Motor neuron (in vitro differentiated cells): ENCODE results near the gene CEL. TPM values are rescaled to one million over a fixed set of nuclear protein-coding genes. Genes with fewer than 3 reads are reported as not detected.

Source experiments
- ATAC-seq, 8 experiments: fragments of 200-7000 bp; cut with Tn5 transposase; replicated peaks in 6 of 8; 2 replicates each; pipeline ENCODE4 v1.8.0; 2021; ENCODE audit warnings: mild to moderate bottlenecking in 8 of 8, moderate library complexity in 8 of 8
- H3K27ac ChIP-seq, 2 donors: fragments of 250-450 bp; sonication (Bioruptor Pico); 2 replicates each; pipeline ENCODE4 v1.9.0; 2021; ENCODE audit warnings: antibody characterized with exemption in 2 of 2, mild to moderate bottlenecking in 2 of 2, moderate library complexity in 1 of 2
- H3K4me1 ChIP-seq, 2 donors: fragments of 250-450 bp; sonication (Bioruptor Pico); replicated peaks in 1 of 2; 2 replicates each; pipeline ENCODE4 v1.6.1; 2021; ENCODE audit warnings: antibody characterized with exemption in 2 of 2, mild to moderate bottlenecking in 2 of 2, moderate library complexity in 1 of 2
- H3K4me3 ChIP-seq, 5 donors: fragments of 250-450 bp; sonication (Bioruptor Pico); 2 replicates each; pipeline ENCODE4 v1.9.0; 2021; ENCODE audit warnings: antibody characterized with exemption in 5 of 5, mild to moderate bottlenecking in 5 of 5, moderate library complexity in 4 of 5
- WGBS, 10 experiments: fragments of 450-650 bp; shearing (Covaris generic); methylation state at CpG; one replicate each; pipeline ENCODE4 v1.0.0; 2022; 5-methylcytosine and 5-hydroxymethylcytosine counted together
- in situ Hi-C, 9 experiments: fragments of 400-800 bp; cut with MboI; loops; one replicate each; pipeline ENCODE4 v1.15.0; 2021; ENCODE audit warnings: low sequenced_read_pairs in 9 of 9, low pct_unique_long_range_greater_than_20kb in 2 of 9; ENCODE audit not compliant: unreplicated experiment in 9 of 9
- total RNA-seq, 8 experiments: library from RNA; unstranded; fragments of 300-600 nt; gene quantifications; 2 replicates each; pipeline versions ENCODE4 v1.2.3 to v1.2.4, GENCODE V29; 2022

Gene CEL
- total RNA-seq, 8 experiments from 2014 or later, result 0.38 to 1.6 (median 0.84) TPM

DNA sequence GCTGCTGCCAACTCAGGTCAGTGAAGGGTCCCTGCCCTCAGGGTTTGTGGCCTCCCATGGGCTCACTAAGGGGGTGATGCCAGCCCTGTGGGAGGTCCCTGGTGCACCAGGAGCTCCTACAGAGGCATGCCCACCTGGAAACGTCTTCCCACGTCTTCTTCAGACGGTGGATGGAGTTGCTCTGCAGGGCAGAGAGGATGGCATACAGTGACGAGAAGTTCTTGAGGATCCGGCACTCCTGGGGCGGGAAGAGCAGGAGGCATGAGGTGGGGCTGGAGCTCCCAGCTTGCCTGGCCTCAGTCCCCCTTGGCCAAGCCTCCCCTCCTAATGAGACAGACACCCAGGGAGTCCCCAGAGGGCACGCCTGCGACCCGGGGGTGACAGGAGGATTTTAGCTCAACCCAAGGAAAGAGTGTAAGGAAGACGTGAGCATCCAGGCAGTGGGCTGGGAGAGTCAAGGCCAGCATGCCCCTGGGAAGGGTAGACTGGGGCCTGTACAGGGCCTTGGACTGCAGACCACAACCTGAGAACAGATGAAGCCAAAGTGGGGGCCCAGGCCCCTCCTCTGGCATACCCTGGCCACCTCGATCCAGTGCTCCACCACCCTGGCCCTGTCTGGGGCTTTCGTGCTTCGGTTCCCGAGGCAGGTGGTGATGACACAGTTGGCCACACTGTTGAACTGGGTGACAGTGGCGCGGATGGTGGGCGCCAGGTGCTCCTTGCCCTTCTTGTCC lies 44.9 kb downstream of the CEL start:
- Histone ChIP-seq H3K4me1 (no peaks in the 10 kb centered on the region), H3K27ac (no peak overlapping the region), H3K4me3 (no peak overlapping the region)
- no peak for ATAC-seq
- in situ Hi-C loops, result no loop called here
- WGBS, 10 experiments, result 80 to 100% (median 89%) methylated on average over 1 to 4 of the region's 17 CpGs; no CpG with 5 or more reads in 4 of the 10 experiments

DNA sequence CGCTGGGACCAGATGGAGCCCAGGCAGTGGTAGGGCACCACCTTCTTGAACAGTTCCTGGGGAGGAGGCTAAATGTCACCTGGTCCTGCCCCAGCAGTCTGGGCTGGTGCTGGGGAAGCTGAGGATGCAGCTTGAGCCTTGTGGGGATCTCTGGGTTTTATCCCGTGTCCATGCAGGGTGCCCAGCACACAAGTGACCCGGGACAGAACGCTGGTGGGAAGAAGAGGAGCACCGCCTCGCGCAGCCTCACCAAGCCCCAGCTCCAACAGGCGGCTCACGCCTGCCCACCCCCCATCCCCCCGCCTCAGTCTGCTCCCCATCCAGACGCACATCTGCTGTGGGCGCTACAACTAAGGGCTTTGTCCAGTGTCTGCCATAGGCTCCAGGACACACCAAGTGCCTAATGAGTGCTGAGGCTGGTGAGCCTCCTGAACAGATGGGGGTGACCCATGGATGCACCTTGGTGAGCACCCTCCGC lies 45.5 kb downstream of the CEL start:
- ATAC-seq, result no peak

DNA sequence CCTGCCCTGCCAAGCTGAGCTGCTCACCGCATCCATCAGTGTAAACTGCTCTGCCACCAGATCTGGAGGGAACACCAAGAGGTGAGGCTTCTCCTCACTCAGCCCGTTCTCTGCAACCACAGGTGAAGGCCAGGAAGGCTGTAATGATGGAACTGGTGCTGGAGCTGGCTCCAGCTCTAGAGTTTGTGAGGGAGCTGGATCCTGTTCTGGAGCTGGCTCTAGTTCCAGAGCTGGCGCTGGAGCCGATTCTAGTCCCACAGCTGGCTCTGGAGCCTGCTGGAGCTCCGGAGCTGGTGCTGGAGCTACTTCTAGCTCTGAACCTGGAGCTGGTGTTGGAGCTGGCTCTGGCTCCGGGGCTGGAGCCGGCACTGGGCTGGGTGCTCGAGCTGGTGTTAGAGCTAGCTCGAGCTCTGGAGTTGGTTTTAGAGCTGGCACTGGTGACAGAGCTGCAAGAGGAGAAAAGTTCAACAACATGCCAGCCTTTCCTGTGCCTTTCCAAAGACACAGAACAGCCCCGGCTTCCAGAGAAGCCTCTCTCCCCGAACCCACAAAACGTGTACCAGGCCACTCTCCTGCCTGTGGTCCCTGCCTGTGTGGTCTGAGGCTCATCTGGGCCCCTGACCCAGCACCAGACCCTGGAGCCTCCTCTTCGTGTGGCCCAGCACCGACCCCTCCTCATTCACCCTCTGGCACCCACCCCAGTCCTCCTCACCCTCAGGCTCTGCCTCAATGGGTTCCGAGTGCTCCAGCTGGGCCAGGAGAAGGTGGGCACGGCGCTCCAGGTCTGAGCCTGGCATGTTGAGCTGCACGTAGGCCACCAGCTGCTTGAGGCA lies 46.4 kb downstream of the CEL start:
- H3K27ac ChIP-seq, result no peak overlapping the region
- in situ Hi-C loops, result no loop called here
- ATAC-seq, result no peak
- no peak overlapping the region for H3K4me3 ChIP-seq
- WGBS, 10 experiments, result 60 to 100% (median 93%) methylated on average over 1 to 6 of the region's 18 CpGs; no CpG with 5 or more reads in 1 of the 10 experiments
- peaks cover 1% of the 10 kb centered on the region in 2 donors for H3K4me1 ChIP-seq

More for the DNA sequence above, 45.5 kb downstream of the CEL start:
- H3K27ac ChIP-seq, result no peak overlapping the region
- no peaks in the 10 kb centered on the region for H3K4me1 ChIP-seq
- WGBS, 10 experiments, result 80 to 100% (median 95%) methylated on average over 1 to 4 of the region's 13 CpGs; no CpG with 5 or more reads in 6 of the 10 experiments
- no peak overlapping the region for H3K4me3 ChIP-seq
- in situ Hi-C loops, result no loop called here

DNA sequence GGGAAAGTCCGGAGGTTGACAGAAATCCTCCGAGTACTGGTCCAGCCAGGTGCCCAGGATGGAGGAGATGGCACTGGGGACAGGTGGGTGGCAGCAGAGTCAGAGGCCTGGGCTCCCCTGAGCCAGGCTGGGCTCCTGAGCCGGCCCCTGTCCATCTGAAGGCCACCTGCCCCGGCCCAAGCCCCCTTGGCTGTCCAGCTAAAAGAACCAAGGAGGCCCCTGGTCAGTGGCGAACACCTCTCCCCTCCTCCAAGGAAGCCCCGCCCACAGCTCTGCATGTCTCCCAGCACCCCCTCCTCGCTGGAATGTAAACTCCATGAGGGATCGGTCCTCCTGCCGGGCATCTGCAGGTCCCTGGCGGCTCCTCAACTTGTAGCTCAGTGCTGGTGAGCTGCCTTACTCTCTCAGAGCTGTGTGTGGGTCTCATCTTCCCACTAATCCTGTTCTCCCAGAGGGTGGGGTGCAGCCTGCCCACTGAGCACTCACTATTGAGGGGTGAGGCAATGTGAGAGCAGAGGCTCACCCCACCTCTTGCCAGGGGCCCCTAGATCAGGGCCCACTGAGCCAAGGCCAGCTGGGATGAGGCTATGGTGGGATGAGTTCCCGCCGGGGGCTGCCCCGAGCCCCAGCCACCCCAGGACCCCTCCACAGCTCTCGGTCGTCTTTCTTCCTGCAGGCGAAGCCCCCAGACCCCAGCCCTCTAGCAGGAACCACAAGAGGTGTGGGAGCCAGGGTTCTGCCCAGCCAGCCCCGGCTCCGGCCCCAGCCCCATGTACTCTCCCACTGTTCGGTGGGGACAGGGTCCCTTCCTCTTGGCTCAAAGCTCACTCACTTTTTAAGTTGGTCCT lies 47.2 kb downstream of the CEL start:
- in situ Hi-C loops, result no loop called here
- Histone ChIP-seq H3K4me3 (no peak overlapping the region), H3K4me1 (peaks cover 10% of the 10 kb centered on the region in 2 donors), H3K27ac (no peak overlapping the region)
- WGBS, 10 experiments, result 60 to 100% (median 92%) methylated on average over 1 to 4 of the region's 19 CpGs; no CpG with 5 or more reads in 3 of the 10 experiments
- ATAC-seq, result no peak

- ATAC-seq, result no peak
- H3K4me3 ChIP-seq, result no peak overlapping the region
- 40 to 100% (median 89%) methylated on average over 1 to 9 of the region's 18 CpGs; no CpG with 5 or more reads in 3 of the 10 experiments for WGBS, 10 experiments
- peaks cover 20 to 21% of the 10 kb centered on the region in 2 donors for H3K4me1 ChIP-seq
- H3K27ac ChIP-seq, result no peak overlapping the region
- in situ Hi-C loops, result no loop called here
Measured at GRCh38 chr9:133109931-133110650, 48.3 kb downstream of the CEL start.

DNA sequence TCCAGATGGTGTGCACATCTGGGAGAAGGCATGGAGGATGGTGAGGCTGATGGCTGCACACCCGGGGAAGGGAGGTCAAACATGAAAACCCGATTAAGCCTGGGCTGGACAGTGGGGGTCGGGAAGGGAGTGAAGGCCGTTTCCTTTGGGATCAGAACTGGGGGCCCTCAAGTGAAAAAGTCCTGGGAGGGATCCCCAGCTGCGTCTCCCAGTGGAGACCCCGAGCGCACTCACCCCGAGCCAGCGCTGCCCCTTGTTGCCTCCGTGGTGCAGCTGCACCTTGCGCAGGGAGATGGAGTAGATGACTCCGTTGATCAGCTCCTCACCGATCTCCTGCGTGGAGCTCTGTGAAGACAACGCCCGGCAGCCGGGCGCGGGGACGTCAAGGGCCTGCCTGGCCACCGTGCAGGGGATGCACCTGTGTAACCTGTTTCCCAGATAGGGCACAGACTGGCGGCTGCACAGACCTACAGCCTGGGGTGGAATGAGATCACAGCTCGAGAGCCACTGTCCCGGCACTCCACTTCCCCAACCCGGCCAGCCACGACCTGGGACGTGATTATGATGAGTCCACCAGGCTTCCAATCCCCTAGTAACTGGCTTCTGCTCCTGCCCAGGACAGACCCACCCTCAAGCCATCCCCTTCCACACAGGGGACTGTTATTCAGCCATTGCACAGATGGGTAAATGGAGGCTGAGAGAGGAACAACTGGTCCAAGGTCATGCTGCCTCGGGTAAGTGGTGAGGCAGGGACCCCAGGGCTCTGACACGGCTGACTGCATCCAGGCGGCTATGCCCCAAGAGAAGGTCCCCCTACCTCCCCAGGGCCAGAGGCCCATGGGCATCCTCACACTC lies 50.3 kb downstream of the CEL start:
- 20 to 100% (median 90%) methylated on average over 1 to 3 of the region's 30 CpGs; no CpG with 5 or more reads in 3 of the 10 experiments for WGBS, 10 experiments
- Histone ChIP-seq H3K4me1 (peaks cover 28 to 34% of the 10 kb centered on the region in 2 donors), H3K27ac (no peak overlapping the region), H3K4me3 (no peak overlapping the region)
- ATAC-seq, result no peak
- in situ Hi-C loops, result no loop called here

- Histone ChIP-seq H3K27ac (peak overlapping the region in 1 of 2 donors; percentile 83), H3K4me1 (peaks cover 33 to 39% of the 10 kb centered on the region in 2 donors)
- ATAC-seq, result no peak
Measured at GRCh38 chr9:133112663-133113026, 50.9 kb downstream of the CEL start.

DNA sequence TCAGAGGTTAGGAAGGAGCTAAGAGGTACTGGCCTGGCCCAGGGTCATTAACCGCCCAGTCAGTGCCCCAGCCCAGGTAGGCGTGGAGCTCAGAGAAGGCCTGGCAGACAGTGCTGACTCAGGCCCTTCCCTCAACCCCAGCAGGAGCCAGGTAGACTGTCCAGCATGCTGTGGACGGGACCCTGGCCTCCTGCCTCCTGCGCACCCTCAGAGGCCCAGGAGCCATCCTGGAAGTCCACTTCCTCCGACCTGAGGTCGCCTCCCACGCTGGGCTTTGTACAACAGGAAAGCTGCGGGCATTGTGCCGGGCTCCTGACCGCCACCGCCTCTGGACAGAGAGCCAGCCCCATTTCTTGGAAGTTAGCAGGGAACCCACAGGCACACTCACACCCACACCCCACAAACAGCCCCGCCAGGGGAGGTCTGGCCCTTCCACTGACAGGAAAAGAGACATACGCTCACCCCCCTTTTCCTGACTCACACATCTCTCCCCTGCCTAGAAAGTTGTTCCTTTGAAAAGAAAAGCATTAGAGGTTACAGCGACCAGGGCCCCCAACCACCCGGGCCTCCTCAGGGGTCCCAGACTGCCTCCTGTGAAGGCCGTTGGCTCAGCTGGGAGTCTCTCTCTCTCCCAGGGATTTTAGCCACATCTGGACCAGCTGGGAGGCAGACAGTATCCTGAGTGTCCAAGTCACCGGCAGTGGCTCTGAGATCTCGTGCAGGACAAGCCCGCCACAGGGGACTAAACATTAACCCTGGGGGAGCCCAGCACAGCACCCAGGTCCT lies 51.6 kb downstream of the CEL start:
- in situ Hi-C loops, result no loop called here
- ATAC-seq, result peak in 2 of 8 experiments; percentile 1 to 5
- H3K4me3 ChIP-seq, result no peak overlapping the region
- H3K27ac ChIP-seq, result peak overlapping the region; percentile 10 to 83
- H3K4me1 ChIP-seq, result peaks cover 40 to 44% of the 10 kb centered on the region in 2 donors
- WGBS, 10 experiments, result 55 to 100% (median 93%) methylated on average over 2 to 7 of the region's 19 CpGs; no CpG with 5 or more reads in 6 of the 10 experiments

More at GRCh38 chr9:133112663-133113026, 50.9 kb downstream of the CEL start:
- 86 to 100% (median 100%) methylated on average over 1 of the region's 7 CpGs; no CpG with 5 or more reads in 7 of the 10 experiments for WGBS, 10 experiments
- in situ Hi-C loops, result no loop called here
- H3K4me3 ChIP-seq, result no peak overlapping the region

- peak overlapping the region; percentile 10 to 83 for H3K27ac ChIP-seq
- H3K4me3 ChIP-seq, result no peak overlapping the region
- in situ Hi-C loops, result no loop called here
- peaks cover 47 to 53% of the 10 kb centered on the region in 2 donors for H3K4me1 ChIP-seq
- ATAC-seq, result peak; percentile 69 to 89 (median 74)
- WGBS, 10 experiments, result 0 to 61% (median 40%) methylated on average over 2 to 9 of the region's 20 CpGs; no CpG with 5 or more reads in 4 of the 10 experiments
Measured at GRCh38 chr9:133113949-133114885, 52.4 kb downstream of the CEL start.
